ENCODE data around the gene SLC38A3. TPM values are rescaled to one million over a fixed set of nuclear protein-coding genes. Genes with fewer than 3 reads are reported as not detected.
"Not testable (repeated sequence)": the region's sequence is repeated elsewhere in the genome, so short reads cannot be mapped to it uniquely, and the experiment has no call there.

The SLC38A3 gene
- total and polyA plus RNA-seq, 2 experiments from 2014 or later = 13.4 to 14.7 TPM

GRCh38 chr3:50227390-50228183 lies 22.5 kb downstream of the SLC38A3 start:
- H3K4me3 ChIP-seq = peak overlapping the region; percentile 49
- H3K27me3 ChIP-seq = no peaks in the 10 kb centered on the region
- peak overlapping the region; percentile 74 for H3K27ac ChIP-seq
- peaks cover 10% of the 10 kb centered on the region for H3K4me1 ChIP-seq (ENCODE audit: low read depth)
- DNase-seq (ENCODE audit: low read depth in 1 of 2, low spot score in 1 of 2) = peak; percentile 92 to 95
- H3K36me3 ChIP-seq = no peaks in the 10 kb centered on the region
- H3K9me3 ChIP-seq (ENCODE audit: low read depth) = no peaks in the 10 kb centered on the region
- TF ChIP-seq, protein P1, sequence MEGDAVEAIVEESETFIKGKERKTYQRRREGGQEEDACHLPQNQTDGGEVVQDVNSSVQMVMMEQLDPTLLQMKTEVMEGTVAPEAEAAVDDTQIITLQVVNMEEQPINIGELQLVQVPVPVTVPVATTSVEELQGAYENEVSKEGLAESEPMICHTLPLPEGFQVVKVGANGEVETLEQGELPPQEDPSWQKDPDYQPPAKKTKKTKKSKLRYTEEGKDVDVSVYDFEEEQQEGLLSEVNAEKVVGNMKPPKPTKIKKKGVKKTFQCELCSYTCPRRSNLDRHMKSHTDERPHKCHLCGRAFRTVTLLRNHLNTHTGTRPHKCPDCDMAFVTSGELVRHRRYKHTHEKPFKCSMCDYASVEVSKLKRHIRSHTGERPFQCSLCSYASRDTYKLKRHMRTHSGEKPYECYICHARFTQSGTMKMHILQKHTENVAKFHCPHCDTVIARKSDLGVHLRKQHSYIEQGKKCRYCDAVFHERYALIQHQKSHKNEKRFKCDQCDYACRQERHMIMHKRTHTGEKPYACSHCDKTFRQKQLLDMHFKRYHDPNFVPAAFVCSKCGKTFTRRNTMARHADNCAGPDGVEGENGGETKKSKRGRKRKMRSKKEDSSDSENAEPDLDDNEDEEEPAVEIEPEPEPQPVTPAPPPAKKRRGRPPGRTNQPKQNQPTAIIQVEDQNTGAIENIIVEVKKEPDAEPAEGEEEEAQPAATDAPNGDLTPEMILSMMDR (IDR thresholded peaks at IDR 0.05; ENCODE audit: low read depth, low read length) = peak; percentile 63

DNA sequence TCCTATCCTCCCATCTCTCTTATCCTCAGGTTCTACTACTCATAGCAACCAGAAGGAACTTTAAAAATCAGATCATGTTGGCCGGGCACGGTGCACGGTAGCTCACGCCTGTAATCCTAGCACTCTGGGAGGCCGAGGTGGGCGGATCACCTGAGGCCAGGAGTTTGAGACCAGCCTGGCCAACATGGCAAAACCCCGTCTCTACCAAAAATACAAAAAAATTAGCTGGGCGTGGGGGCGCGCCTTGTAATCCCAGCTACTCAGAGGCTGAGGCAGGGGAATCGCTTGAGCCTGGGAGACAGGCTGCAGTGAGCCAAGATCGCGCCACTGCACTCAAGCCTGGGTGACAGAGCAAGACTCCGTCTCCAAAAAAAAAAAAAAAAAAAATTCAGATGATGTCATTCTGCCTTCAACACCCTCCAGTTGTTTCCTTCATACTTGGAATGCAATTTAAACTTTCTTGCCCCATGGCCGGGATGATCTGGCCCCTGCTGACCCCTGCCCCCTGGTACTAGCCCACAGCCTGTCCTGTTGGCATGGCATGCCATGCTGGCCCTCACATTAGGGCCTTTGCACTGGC lies 23.2 kb downstream of the SLC38A3 start:
- Histone ChIP-seq H3K4me3 (peak overlapping the region; percentile 49), H3K27ac (peak overlapping the region; percentile 74), H3K4me1 (ENCODE audit: low read depth) (peaks cover 17% of the 10 kb centered on the region)
- not testable (repeated sequence) for DNase-seq (ENCODE audit: low read depth in 1 of 2, low spot score in 1 of 2); H3K9me3 ChIP-seq (ENCODE audit: low read depth); H3K36me3 ChIP-seq; H3K27me3 ChIP-seq

DNA sequence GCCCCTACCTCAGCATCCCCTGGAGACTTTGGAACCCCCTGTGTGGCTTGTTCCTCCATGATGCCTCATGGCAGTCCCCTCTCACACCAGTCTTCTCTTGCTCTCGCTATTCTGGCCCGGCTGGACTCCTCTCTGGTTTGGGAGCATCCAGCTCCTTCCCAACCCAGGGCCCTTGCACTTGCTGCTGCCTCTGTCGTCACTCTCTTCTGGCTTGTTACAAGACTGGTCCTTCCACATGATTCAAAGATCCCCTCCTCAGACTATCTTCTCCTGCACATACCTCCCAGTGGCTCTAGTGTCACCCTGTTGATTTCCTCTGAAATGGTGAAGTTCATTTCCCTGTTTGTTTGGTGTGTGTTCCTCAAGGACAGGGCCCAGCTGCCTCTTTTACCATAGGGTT lies 24.4 kb downstream of the SLC38A3 start:
- Histone ChIP-seq H3K27me3 (no peaks in the 10 kb centered on the region), H3K27ac (no peak overlapping the region), H3K4me1 (ENCODE audit: low read depth) (peaks cover 21% of the 10 kb centered on the region), H3K4me3 (no peak overlapping the region), H3K36me3 (no peaks in the 10 kb centered on the region), H3K9me3 (ENCODE audit: low read depth) (no peaks in the 10 kb centered on the region)
- TF ChIP-seq, protein P1 (IDR thresholded peaks at IDR 0.05; ENCODE audit: low read depth, low read length) = no peak
- DNase-seq (ENCODE audit: low read depth in 1 of 2, low spot score in 1 of 2) = no peak

- Histone ChIP-seq H3K27me3 (no peaks in the 10 kb centered on the region), H3K4me1 (ENCODE audit: low read depth) (peaks cover 24% of the 10 kb centered on the region), H3K4me3 (no peak overlapping the region), H3K9me3 (ENCODE audit: low read depth) (no peaks in the 10 kb centered on the region), H3K36me3 (no peaks in the 10 kb centered on the region), H3K27ac (no peak overlapping the region)
- TF ChIP-seq, protein P1 (IDR thresholded peaks at IDR 0.05; ENCODE audit: low read depth, low read length) = no peak
- DNase-seq (ENCODE audit: low read depth in 1 of 2, low spot score in 1 of 2) = no peak
Measured at GRCh38 chr3:50230104-50230793, 25.2 kb downstream of the SLC38A3 start.

DNA sequence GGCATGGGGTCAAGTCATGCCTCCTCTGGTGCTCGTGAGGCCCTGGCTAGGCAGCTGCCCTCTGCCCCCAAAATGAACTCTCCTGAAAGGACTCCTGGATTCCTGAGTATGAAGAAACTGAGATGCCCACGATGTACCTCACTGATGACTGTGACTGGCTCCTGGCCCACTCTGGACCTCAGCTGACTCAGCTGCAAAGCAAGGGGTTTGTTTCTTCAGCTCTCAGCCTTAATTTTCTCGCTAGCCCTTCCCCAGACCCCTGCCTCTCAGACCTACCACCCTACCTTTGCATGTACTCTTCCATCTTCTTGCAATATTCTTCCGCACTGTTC lies 25.7 kb downstream of the SLC38A3 start:
- H3K27me3 ChIP-seq = no peaks in the 10 kb centered on the region
- TF ChIP-seq, protein P1 (IDR thresholded peaks at IDR 0.05; ENCODE audit: low read depth, low read length) = no peak
- no peak for DNase-seq (ENCODE audit: low read depth in 1 of 2, low spot score in 1 of 2)
- no peaks in the 10 kb centered on the region for H3K9me3 ChIP-seq (ENCODE audit: low read depth)
- H3K27ac ChIP-seq = no peak overlapping the region
- no peak overlapping the region for H3K4me3 ChIP-seq
- H3K4me1 ChIP-seq (ENCODE audit: low read depth) = peaks cover 27% of the 10 kb centered on the region
- H3K36me3 ChIP-seq = no peaks in the 10 kb centered on the region

- no peaks in the 10 kb centered on the region for H3K9me3 ChIP-seq (ENCODE audit: low read depth)
- no peaks in the 10 kb centered on the region for H3K36me3 ChIP-seq
- TF ChIP-seq, protein P1 (IDR thresholded peaks at IDR 0.05; ENCODE audit: low read depth, low read length) = no peak
- no peak overlapping the region for H3K27ac ChIP-seq
- H3K27me3 ChIP-seq = no peaks in the 10 kb centered on the region
- peaks cover 27% of the 10 kb centered on the region for H3K4me1 ChIP-seq (ENCODE audit: low read depth)
- H3K4me3 ChIP-seq = no peak overlapping the region
- no peak for DNase-seq (ENCODE audit: low read depth in 1 of 2, low spot score in 1 of 2)
Measured at GRCh38 chr3:50231581-50231980, 26.5 kb downstream of the SLC38A3 start.

Measured in cardiac muscle cell (in vitro differentiated cells and primary cell).